ENCODE results near the gene DCLRE1C. TPM values are rescaled to one million over a fixed set of nuclear protein-coding genes. Genes with fewer than 3 reads are reported as not detected.

DCLRE1C gene
- total and polyA plus RNA-seq, 2 of the 8 experiments (the other 6 are each of a cell fraction or from before 2014, with no cell fraction given): 0.77 to 7.4 TPM

DNA sequence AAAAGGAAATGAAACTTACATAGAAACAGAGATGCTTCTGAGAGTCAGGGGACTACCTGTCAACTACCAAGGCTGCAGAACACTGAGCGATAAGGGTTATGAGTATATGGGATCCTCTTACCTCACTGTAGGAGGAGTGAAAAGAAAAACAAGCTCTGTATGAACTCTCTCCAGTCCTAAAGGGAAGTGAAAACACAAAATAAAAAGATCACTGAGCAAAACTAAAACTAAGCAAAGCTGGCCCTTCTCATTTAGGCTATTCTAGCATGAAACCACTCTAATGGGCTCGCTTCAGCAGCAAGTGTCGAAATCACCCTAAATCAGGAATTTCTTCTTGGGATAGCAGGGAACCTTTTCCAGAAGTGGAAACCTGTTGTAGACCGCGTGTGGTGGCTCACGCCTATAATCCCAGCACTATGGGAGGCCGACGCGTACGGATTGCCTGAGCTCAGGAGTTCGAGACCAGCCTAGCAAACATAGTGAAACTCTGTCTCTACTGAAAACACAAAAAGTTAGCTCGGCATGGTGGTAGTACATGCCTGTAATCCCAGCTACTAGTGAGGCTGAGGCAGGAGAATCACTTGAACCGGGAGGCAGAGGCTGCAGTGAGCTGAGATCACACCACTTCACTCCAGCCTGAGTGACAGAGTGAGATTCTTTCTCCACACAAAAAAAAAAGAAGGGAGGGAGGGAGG, 27.0 kb downstream of the DCLRE1C start:
- H3K4me2 ChIP-seq (ENCODE audit: insufficient read depth in 1 of 2, low read depth in 2 of 2, low read length in 2 of 2): no peak overlapping the region
- H2BK12ac ChIP-seq (ENCODE audit: low read depth, low read length): no peak overlapping the region
- H3K14ac ChIP-seq (ENCODE audit: insufficient read length): no peak overlapping the region
- POLR2A ChIA-PET (ENCODE audit: partially characterized antibody): no interaction called here
- H2BK120ac ChIP-seq (replicated peaks; ENCODE audit: low read depth, low read length): no peak overlapping the region
- no peak overlapping the region for H3K18ac ChIP-seq (ENCODE audit: extremely low read depth, low read length)
- no peaks in the 10 kb centered on the region for H3K9me3 ChIP-seq (ENCODE audit: insufficient read depth in 2 of 2, low read depth in 1 of 2, low read length in 1 of 2)
- no peaks in the 10 kb centered on the region for H3K4me1 ChIP-seq (replicated peaks in 1 of 4; ENCODE audit: control insufficient read depth in 3 of 4, insufficient read depth in 4 of 4, low read length in 3 of 4)
- no peak overlapping the region for H3K4ac ChIP-seq (replicated peaks; ENCODE audit: insufficient read length, low read depth, low read length)
- no peak overlapping the region for H2BK15ac ChIP-seq (ENCODE audit: low read length)
- no peak overlapping the region for H2BK5ac ChIP-seq (ENCODE audit: low read depth, low read length)
- no peak overlapping the region for H4K8ac ChIP-seq (ENCODE audit: extremely low read depth, insufficient read depth, low read length)
- no peak for TF ChIP-seq POU5F1 (IDR thresholded peaks at IDR 0.05; ENCODE audit: low read depth, low read length)
- TF ChIP-seq, protein P1, sequence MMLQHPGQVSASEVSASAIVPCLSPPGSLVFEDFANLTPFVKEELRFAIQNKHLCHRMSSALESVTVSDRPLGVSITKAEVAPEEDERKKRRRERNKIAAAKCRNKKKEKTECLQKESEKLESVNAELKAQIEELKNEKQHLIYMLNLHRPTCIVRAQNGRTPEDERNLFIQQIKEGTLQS (IDR thresholded peaks at IDR 0.05; ENCODE audit: insufficient read depth, low read depth, low read length): no peak
- no peak for TF ChIP-seq GTF2F1 (IDR thresholded peaks at IDR 0.05; ENCODE audit: borderline replicate concordance, low read depth, low read length)
- TF ChIP-seq POLR2AphosphoS5 (IDR thresholded peaks at IDR 0.05; ENCODE audit: low read depth, low read length): no peak
- no peak for TF ChIP-seq NANOG (IDR thresholded peaks at IDR 0.05; ENCODE audit: insufficient read depth, low read depth, low read length, poor library complexity, severe bottlenecking)
- TF ChIP-seq MAFK (IDR thresholded peaks at IDR 0.05; ENCODE audit: low read depth, low read length): no peak
- no peak for TF ChIP-seq BCL11A (IDR thresholded peaks at IDR 0.05; ENCODE audit: low read depth in 2 of 2, low read length in 2 of 2)
- TF ChIP-seq TEAD4 (IDR thresholded peaks at IDR 0.05; ENCODE audit: low read depth, low read length): no peak
- TF ChIP-seq, protein P2, sequence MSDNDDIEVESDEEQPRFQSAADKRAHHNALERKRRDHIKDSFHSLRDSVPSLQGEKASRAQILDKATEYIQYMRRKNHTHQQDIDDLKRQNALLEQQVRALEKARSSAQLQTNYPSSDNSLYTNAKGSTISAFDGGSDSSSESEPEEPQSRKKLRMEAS (IDR thresholded peaks at IDR 0.05): no peak
- TF ChIP-seq EGR1 (IDR thresholded peaks at IDR 0.05; ENCODE audit: borderline replicate concordance, low read depth, low read length): no peak
- TF ChIP-seq SAP30 (IDR thresholded peaks at IDR 0.05; ENCODE audit: insufficient read depth, insufficient replicate concordance, low read length): no peak
- no peak overlapping the region for H4K5ac ChIP-seq (ENCODE audit: insufficient read length, low read depth, low read length)
- H3K56ac ChIP-seq (replicated peaks; ENCODE audit: insufficient read length, low read depth, low read length): no peak overlapping the region
- H2AFZ ChIP-seq (ENCODE audit: low read length): no peak overlapping the region
- no peaks in the 10 kb centered on the region for H3K79me1 ChIP-seq (ENCODE audit: low read depth, low read length)
- no peaks in the 10 kb centered on the region for H3K79me2 ChIP-seq (ENCODE audit: control insufficient read depth in 1 of 2, insufficient read depth in 2 of 2, low read length in 2 of 2)
- H3K36me3 ChIP-seq (ENCODE audit: control insufficient read depth in 2 of 4, insufficient read depth in 4 of 4, low read length in 3 of 4): peaks cover 0 to 13% (median 7%) of the 10 kb centered on the region in 4 experiments; a peak in 7 of 8 replicates
- no peak for FAIRE-seq
- no peak overlapping the region for H4K91ac ChIP-seq (replicated peaks; ENCODE audit: insufficient read length, low read length)
- DNase-seq (ENCODE audit: low read depth in 1 of 2, low spot score in 2 of 2): no peak
- H4K20me1 ChIP-seq (replicated peaks in 1 of 2; ENCODE audit: control insufficient read depth in 1 of 2, insufficient read depth in 2 of 2, low read length in 2 of 2): peaks cover 0 to 3% of the 10 kb centered on the region in 2 experiments
- no peak overlapping the region for H2BK20ac ChIP-seq (ENCODE audit: low read length)
- no peak overlapping the region for H3K23ac ChIP-seq (ENCODE audit: insufficient read length)
- no peak overlapping the region for H2AK5ac ChIP-seq (ENCODE audit: low read depth, low read length)
- H3K4me3 ChIP-seq (ENCODE audit: extremely low read depth in 1 of 4, insufficient read depth in 2 of 4, low read depth in 3 of 4, low read length in 4 of 4): no peak overlapping the region
- CTCF ChIA-PET (ENCODE audit: partially characterized antibody): interaction anchor here (0.6 kb wide), 1 partner anchor 525 kb away, joined by 3 read pairs; no protein-coding TSS in a partner anchor
- H3K23me2 ChIP-seq (ENCODE audit: low read depth, low read length): no peaks in the 10 kb centered on the region
- H3K27ac ChIP-seq (ENCODE audit: low read depth, low read length): no peak overlapping the region
- WGBS, 2 experiments (ENCODE audit: extremely low coverage in 1 of 2, insufficient coverage in 1 of 2, insufficient read length in 1 of 2, insufficient replicate concordance in 2 of 2, low coverage in 1 of 2, low lambda C conversion rate in 2 of 2, missing lambda C conversion rate in 1 of 2): 94% methylated on average over 13 of the region's 13 CpGs; no CpG with 5 or more reads in 1 of the 2 experiments
- H3K9ac ChIP-seq (replicated peaks in 1 of 4; ENCODE audit: extremely low read depth in 1 of 4, low read depth in 3 of 4, low read length in 3 of 4): no peak overlapping the region
- no peaks in the 10 kb centered on the region for H3K27me3 ChIP-seq (replicated peaks in 1 of 4; ENCODE audit: control insufficient read depth in 3 of 4, extremely low read depth in 1 of 4, insufficient read depth in 3 of 4, low read length in 3 of 4)

Measured in H1 (cell line).